HCT116 (cell line): Measurements from ENCODE around the gene ANKRD9. TPM values are rescaled to one million over a fixed set of nuclear protein-coding genes. Genes with fewer than 3 reads are reported as not detected.

ENCODE experiments used
- ATAC-seq: fragments of 200-7000 bp; cut with Tn5 transposase; 2 replicates; pipeline ENCODE4 v1.9.1; 2020; ENCODE audit warnings: mild to moderate bottlenecking, moderate library complexity
- BruUV-seq: library from RNA; stranded (reverse); fragments of 400-500 nt; replicated peaks from 2 replicates; lab custom pipeline; 2021; lab: Mats Ljungman, UMichigan
- CTCF ChIA-PET: fragments of 300-600 bp; sonication (Branson Sonifier 250); formaldehyde crosslinking; loops from one replicate; lab custom pipeline; 2021; ENCODE audit warnings: antibody characterized with exemption; lab: Charles Lee
- POLR2A ChIA-PET: fragments of 300-600, 350-600 bp; sonication (Branson Sonifier 250); formaldehyde crosslinking; loops from one replicate; lab custom pipeline; 2021; ENCODE audit warnings: antibody characterized with exemption; lab: Charles Lee
- RAD21 ChIA-PET, 2 experiments: fragments of 300-600 bp; sonication (Branson Sonifier 250); formaldehyde crosslinking; loops; one replicate each; lab custom pipeline; 2023; ENCODE audit warnings: low total read pairs in 2 of 2; ENCODE audit not compliant: uncharacterized antibody in 2 of 2, unreplicated experiment in 2 of 2, low non-redundant PET in 1 of 2; lab: Charles Lee
- DNase-seq: peaks from one replicate; pipeline ENCODE4 v3.0.0-alpha.2; 2010; ENCODE audit warnings: low read depth, low spot score
- H2AFZ ChIP-seq: fragments of 200-600 bp; shearing (Covaris generic), sonication (generic); 2 replicates; pipeline ENCODE4 v1.6.1; 2017; ENCODE audit warnings: low read depth, mixed run types, mixed read lengths, antibody characterized with exemption, low read length; ENCODE audit not compliant: poor library complexity, severe bottlenecking
- H3K27ac ChIP-seq: 2 replicates; pipeline ENCODE4 v1.5.1; 2012; ENCODE audit warnings: low read depth, low read length
- H3K27me3 ChIP-seq: fragments of 200-600 bp; sonication (generic); 2 replicates; pipeline ENCODE4 v1.6.1; 2016; ENCODE audit warnings: mixed run types, low read length, mixed read lengths; ENCODE audit not compliant: insufficient read depth
- H3K36me3 ChIP-seq, 2 experiments: fragments of 200-500 bp in 1 of 2; fragments of 200-600 bp in 1 of 2; sonication (Bioruptor generic) in 1 of 2; sonication (generic) in 1 of 2; 2 replicates each; pipeline versions ENCODE4 v1.5.1 to v1.6.1; 2014 to 2016; ENCODE audit warnings: low read length in 2 of 2, inconsistent platforms in 1 of 2, mixed read lengths in 1 of 2, mixed run types in 1 of 2; ENCODE audit not compliant: insufficient read depth in 2 of 2, control insufficient read depth in 1 of 2
- H3K4me1 ChIP-seq, 2 experiments: fragments of 200-600 bp in 1 of 2; sonication (generic) in 1 of 2; 2 replicates each; pipeline versions ENCODE4 v1.5.1 to v1.6.1; 2012 to 2017; ENCODE audit warnings: low read length in 2 of 2, inconsistent platforms in 1 of 2, mild to moderate bottlenecking in 1 of 2, mixed read lengths in 1 of 2, mixed run types in 1 of 2, moderate library complexity in 1 of 2; ENCODE audit not compliant: insufficient read depth in 2 of 2, control insufficient read depth in 1 of 2
- H3K4me2 ChIP-seq: fragments of 200-600 bp; sonication (generic); 2 replicates; pipeline ENCODE4 v1.6.1; 2017; ENCODE audit warnings: mixed run types, low read length, mixed read lengths
- H3K4me3 ChIP-seq, 2 experiments: fragments of 200-600 bp in 1 of 2; sonication (generic) in 1 of 2; replicated peaks in 1 of 2; 2 replicates each; pipeline ENCODE4 v1.5.1; 2011 to 2016; ENCODE audit warnings: low read length in 2 of 2, control low read depth in 1 of 2, low read depth in 1 of 2, mild to moderate bottlenecking in 1 of 2, mixed read lengths in 1 of 2, mixed run types in 1 of 2
- H3K79me2 ChIP-seq: fragments of 200-600 bp; sonication (generic); 2 replicates; pipeline ENCODE4 v1.6.1; 2017; ENCODE audit warnings: mild to moderate bottlenecking, mixed run types, low read length, moderate library complexity, mixed read lengths; ENCODE audit not compliant: insufficient read depth
- H3K9ac ChIP-seq: fragments of 200-600 bp; sonication (generic); 2 replicates; pipeline ENCODE4 v1.6.1; 2016; ENCODE audit warnings: low read length, mixed read lengths
- H3K9me2 ChIP-seq: fragments of 200-600 bp; sonication (generic), shearing (Covaris generic); 2 replicates; pipeline ENCODE4 v1.6.1; 2017; ENCODE audit warnings: mixed run types, mild to moderate bottlenecking, moderate library complexity; ENCODE audit not compliant: insufficient read depth
- H3K9me3 ChIP-seq, 2 experiments: fragments of 200-500 bp in 1 of 2; fragments of 200-600 bp in 1 of 2; sonication (Bioruptor generic) in 1 of 2; sonication (generic) in 1 of 2; 2 replicates each; pipeline ENCODE4 v1.6.1; 2014 to 2017; ENCODE audit warnings: low read length in 2 of 2, mixed read lengths in 2 of 2, inconsistent platforms in 1 of 2, low read depth in 1 of 2, mild to moderate bottlenecking in 1 of 2, mixed run types in 1 of 2, moderate library complexity in 1 of 2; ENCODE audit not compliant: control insufficient read depth in 1 of 2, insufficient read depth in 1 of 2
- H4K20me1 ChIP-seq: fragments of 200-600 bp; sonication (generic), shearing (Covaris generic); 2 replicates; pipeline ENCODE4 v1.6.1; 2017; ENCODE audit warnings: mixed run types, mild to moderate bottlenecking, moderate library complexity; ENCODE audit not compliant: insufficient read depth
- ATF3 ChIP-seq: IDR thresholded peaks from 2 replicates; pipeline ENCODE4 v1.6.1; 2012
- CTCF ChIP-seq, 3 experiments: fragments of 200-600 bp in 1 of 3; sonication (generic) in 1 of 3; IDR thresholded peaks in 2 of 3; conservative IDR thresholded peaks in 1 of 3; 2 replicates each; pipeline ENCODE4 v1.5.1; 2012 to 2017; ENCODE audit warnings: low read depth in 2 of 3, low read length in 2 of 3, antibody characterized with exemption in 1 of 3, borderline replicate concordance in 1 of 3, control low read depth in 1 of 3, mild to moderate bottlenecking in 1 of 3, mixed read lengths in 1 of 3, mixed run types in 1 of 3, moderate library complexity in 1 of 3; ENCODE audit not compliant: insufficient read depth in 1 of 3
- POLR2A ChIP-seq: IDR thresholded peaks from 2 replicates; pipeline ENCODE4 v1.7.0; 2011; ENCODE audit warnings: borderline replicate concordance; ENCODE audit not compliant: insufficient read depth, insufficient read length; ENCODE audit errors: extremely low read depth
- intact Hi-C: fragments of 100-400 bp; cut with micrococcal nuclease; formaldehyde crosslinking; loops from 2 replicates; pipeline ENCODE4 v1.10.0; 2022
- total RNA-seq: library from RNA; stranded (reverse); gene quantifications from one replicate; pipeline ENCODE4 v1.2.1, GENCODE V29; 2021; ENCODE audit not compliant: unreplicated experiment

ANKRD9 gene
- total RNA-seq, 1 experiment from 2014 or later, result 29.0 TPM

DNA sequence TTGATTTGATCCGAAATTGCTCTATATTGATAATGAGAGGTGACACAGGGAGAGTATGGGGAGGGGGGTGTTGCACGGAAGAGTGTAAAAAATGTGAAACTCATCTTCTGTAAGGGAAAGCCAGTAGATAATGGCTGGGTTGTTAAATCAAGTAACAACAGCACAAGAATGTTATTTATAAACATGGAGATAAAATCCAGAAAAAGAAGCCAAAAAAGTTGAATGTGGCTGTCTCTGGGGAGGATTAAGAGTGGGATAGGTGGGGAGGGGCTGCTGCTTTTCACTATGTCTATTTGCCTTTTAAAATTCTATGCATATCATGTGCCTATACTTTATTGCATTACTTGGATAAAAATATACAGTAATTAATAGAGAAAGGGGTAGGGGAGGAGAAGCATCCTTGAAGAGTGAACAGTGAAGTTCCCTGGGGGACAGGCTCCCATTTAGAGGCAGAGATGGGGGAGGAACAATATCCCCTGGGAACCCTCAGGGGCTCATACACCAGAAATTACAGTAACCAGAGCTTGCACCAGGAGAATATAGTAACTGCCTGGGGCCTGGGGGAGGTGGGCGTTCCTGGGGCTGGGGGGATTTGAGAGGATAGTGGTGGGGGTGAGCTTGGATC is 39.2 kb upstream of the ANKRD9 start (continued):
- no peak for TF ChIP-seq ATF3

GRCh38 chr14:102545461-102546265 is 36.1 kb upstream of the ANKRD9 start:
- ATAC-seq, result peak; percentile 13; the same call in 1 of the 2 replicates
- CTCF ChIA-PET, result no interaction called here
- no peak overlapping the region for H3K9ac ChIP-seq

More at GRCh38 chr14:102545461-102546265, 36.1 kb upstream of the ANKRD9 start:
- intact Hi-C loops, result no loop called here
- ChIA-PET RAD21 (no interaction called here), POLR2A (no interaction called here)
- H3K4me1 ChIP-seq, result peaks cover 4 to 53% of the 10 kb centered on the region in 2 experiments
- no peaks in the 10 kb centered on the region for H3K36me3 ChIP-seq
- H2AFZ ChIP-seq, result peak overlapping the region; percentile 15
- H4K20me1 ChIP-seq, result no peaks in the 10 kb centered on the region
- no TSS peak for BruUV-seq
- no peaks in the 10 kb centered on the region for H3K27me3 ChIP-seq
- H3K9me3 ChIP-seq, result no peaks in the 10 kb centered on the region
- H3K4me2 ChIP-seq, result 0 out of 2 replicates have a peak overlapping the region, but pooled peaks have one; percentile 43
- no peak for DNase-seq
- H3K9me2 ChIP-seq, result no peaks in the 10 kb centered on the region
- TF ChIP-seq CTCF (IDR thresholded peaks at IDR 0.05 in 2 of 3, conservative IDR thresholded peaks at IDR 0.05 in 1 of 3; ENCODE audit: borderline replicate concordance in 1 of 3, insufficient read depth in 1 of 3, low read depth in 2 of 3, low read length in 2 of 3) (no peak), POLR2A (no peak)
- H3K4me3 ChIP-seq, result no peak overlapping the region
- H3K27ac ChIP-seq, result no peak overlapping the region
- no peaks in the 10 kb centered on the region for H3K79me2 ChIP-seq
